SU-DHL-6 (cell line): Measurements from ENCODE around the gene PSMD14.

ENCODE experiments used
- H2AFZ ChIP-seq: fragments of 200-600 bp; sonication (generic); 2 replicates; pipeline ENCODE4 v1.6.1; 2014; ENCODE audit warnings: low read depth, mild to moderate bottlenecking, moderate library complexity, mixed read lengths, antibody characterized with exemption, low read length; ENCODE audit not compliant: severe bottlenecking
- H3F3A ChIP-seq: fragments of 200-600 bp; shearing (Covaris generic); 2 replicates; pipeline ENCODE4 v1.6.0; 2016; ENCODE audit warnings: antibody characterized with exemption, mild to moderate bottlenecking; ENCODE audit not compliant: insufficient read depth
- H3K27ac ChIP-seq: fragments of 200-600 bp; sonication (generic); 2 replicates; pipeline ENCODE4 v1.5.1; 2016; ENCODE audit warnings: low read depth, mild to moderate bottlenecking, low read length, moderate library complexity, mixed read lengths
- H3K27me3 ChIP-seq: fragments of 200-600 bp; sonication (generic), shearing (Covaris generic); 2 replicates; pipeline ENCODE4 v1.6.0; 2014; ENCODE audit warnings: mild to moderate bottlenecking, low read length
- H3K36me3 ChIP-seq: fragments of 200-600 bp; sonication (generic); 2 replicates; pipeline ENCODE4 v1.6.1; 2014; ENCODE audit warnings: mild to moderate bottlenecking, low read length, mixed read lengths
- H3K4me2 ChIP-seq: fragments of 300-600, 200-600 bp; shearing (Covaris generic), sonication (generic); 2 replicates; pipeline ENCODE4 v1.6.0; 2014; ENCODE audit warnings: low read length, low read depth, mild to moderate bottlenecking; ENCODE audit not compliant: poor library complexity, severe bottlenecking
- H3K4me3 ChIP-seq: fragments of 200-600 bp; sonication (generic); 2 replicates; pipeline ENCODE4 v1.5.1; 2014; ENCODE audit warnings: antibody characterized with exemption, low read length, mild to moderate bottlenecking, mixed read lengths; ENCODE audit not compliant: insufficient read depth, poor library complexity, severe bottlenecking
- H3K79me2 ChIP-seq: fragments of 200-600 bp; sonication (generic); 2 replicates; pipeline ENCODE4 v1.6.1; 2014; ENCODE audit warnings: mild to moderate bottlenecking, low read length, moderate library complexity; ENCODE audit not compliant: insufficient read depth
- H3K9ac ChIP-seq: fragments of 200-600 bp; sonication (generic); 2 replicates; pipeline ENCODE4 v1.7.0; 2014; ENCODE audit warnings: mild to moderate bottlenecking, low read length
- H3K9me2 ChIP-seq: fragments of 200-600 bp; sonication (generic); replicated peaks from 2 replicates; pipeline ENCODE4 v1.6.1; 2014; ENCODE audit warnings: low read length; ENCODE audit not compliant: insufficient read depth
- H3K9me3 ChIP-seq: fragments of 200-600 bp; sonication (generic); 2 replicates; pipeline ENCODE4 v1.6.1; 2014; ENCODE audit warnings: low read length, mixed read lengths; ENCODE audit not compliant: insufficient read depth
- H4K20me1 ChIP-seq: fragments of 200-600 bp; sonication (generic); 2 replicates; pipeline ENCODE4 v1.6.1; 2014; ENCODE audit warnings: low read depth, mild to moderate bottlenecking, antibody characterized with exemption, low read length, moderate library complexity, mixed read lengths
- CTCF ChIP-seq: fragments of 200-600 bp; sonication (generic); IDR thresholded peaks from one replicate; pipeline ENCODE4 v1.5.1; 2017; ENCODE audit warnings: antibody characterized with exemption, mild to moderate bottlenecking, low read length, moderate library complexity; ENCODE audit not compliant: insufficient read depth, poor library complexity, severe bottlenecking
- EZH2phosphoT487 ChIP-seq: fragments of 200-600 bp; sonication (generic), shearing (Covaris generic); conservative IDR thresholded peaks from 2 replicates; pipeline ENCODE4 v1.6.1; 2018; ENCODE audit warnings: mild to moderate bottlenecking, antibody characterized with exemption, low read length, moderate library complexity, mixed read lengths

PSMD14 gene

GRCh38 chr2:161415034-161415986, 107.1 kb downstream of the PSMD14 start:
- H3K27me3 ChIP-seq: no peaks in the 10 kb centered on the region
- H3K4me3 ChIP-seq: no peak overlapping the region
- H3K9ac ChIP-seq: no peak overlapping the region

GRCh38 chr2:161415987-161416707, 107.9 kb downstream of the PSMD14 start, which contains the start of gene TBR1:
Gene TBR1, plus strand, starts transcription at chr2:161416297. Its CDS starts 114 bp downstream, at chr2:161416411.
- Histone ChIP-seq H3K27ac (no peak within 1 kb of the TSS), H3K4me3 (no peak within 1 kb of the TSS), H4K20me1 (peaks cover 4% of the 10 kb centered on the region; the same call in 1 of the 2 replicates), H3K36me3 (peaks cover 6% of the 10 kb centered on the region; the same call in 1 of the 2 replicates), H3K79me2 (no peaks in the 10 kb centered on the region), H3F3A (no peaks in the 10 kb centered on the region), H3K9me3 (no peaks in the 10 kb centered on the region), H3K9ac (no peak within 1 kb of the TSS), H2AFZ (peak within 1 kb of the TSS; percentile 27), H3K9me2 (no peaks in the 10 kb centered on the region), H3K4me2 (no peak within 1 kb of the TSS), H3K27me3 (no peaks in the 10 kb centered on the region)
- no peak for TF ChIP-seq EZH2phosphoT487
- no peak for TF ChIP-seq CTCF

More at GRCh38 chr2:161415034-161415986, 107.1 kb downstream of the PSMD14 start:
- no peaks in the 10 kb centered on the region for H3K9me3 ChIP-seq
- H3K4me2 ChIP-seq: peak overlapping the region; percentile 20
- H3K27ac ChIP-seq: no peak overlapping the region
- H3K79me2 ChIP-seq: no peaks in the 10 kb centered on the region
- H3F3A ChIP-seq: no peaks in the 10 kb centered on the region
- peak overlapping the region; percentile 27 for H2AFZ ChIP-seq
- TF ChIP-seq CTCF: no peak
- 0 out of 2 replicates have a peak, but pooled peaks have one; percentile 61 for TF ChIP-seq EZH2phosphoT487
- peaks cover 13% of the 10 kb centered on the region; the same call in 1 of the 2 replicates for H3K36me3 ChIP-seq
- no peaks in the 10 kb centered on the region for H3K9me2 ChIP-seq
- H4K20me1 ChIP-seq: peaks cover 4% of the 10 kb centered on the region; the same call in 1 of the 2 replicates

- Histone ChIP-seq H3K36me3 (no peaks in the 10 kb centered on the region), H3K4me3 (no peak overlapping the region), H3K79me2 (no peaks in the 10 kb centered on the region), H3K27ac (no peak overlapping the region), H3K9me3 (no peaks in the 10 kb centered on the region), H2AFZ (no peak overlapping the region), H3K27me3 (no peaks in the 10 kb centered on the region), H3K9ac (no peak overlapping the region), H4K20me1 (no peaks in the 10 kb centered on the region), H3K4me2 (no peak overlapping the region), H3K9me2 (no peaks in the 10 kb centered on the region), H3F3A (no peaks in the 10 kb centered on the region)
- TF ChIP-seq CTCF (no peak), EZH2phosphoT487 (no peak)
Observed at GRCh38 chr2:161416708-161417437, 108.6 kb downstream of the PSMD14 start.
